ENCODE data around the gene CREM. TPM values are rescaled to one million over a fixed set of nuclear protein-coding genes. Genes with fewer than 3 reads are reported as not detected.

CREM gene
- total and polyA plus RNA-seq, 2 experiments from 2014 or later: 40.9 to 43.8 TPM

- TF ChIP-seq STAT1 (IDR thresholded peaks at IDR 0.05; ENCODE audit: unreplicated experiment): no peak
- TF ChIP-seq ZNF331 (CRISPR knock-in tag; IDR thresholded peaks at IDR 0.05; ENCODE audit: low read depth): no peak
- no peak for TF ChIP-seq POLR2AphosphoS5 (IDR thresholded peaks at IDR 0.05; ENCODE audit: low read depth)
- no peak for TF ChIP-seq EZH2phosphoT487 (IDR thresholded peaks at IDR 0.05; ENCODE audit: unreplicated experiment)
- no peak for TF ChIP-seq ZNF114 (CRISPR knock-in tag; IDR thresholded peaks at IDR 0.05)
- TF ChIP-seq NANOG (IDR thresholded peaks at IDR 0.05; ENCODE audit: borderline replicate concordance): no peak
- no peak for TF ChIP-seq JUNB (IDR thresholded peaks at IDR 0.05; ENCODE audit: unreplicated experiment)
- no peak for TF ChIP-seq EZH2 (IDR thresholded peaks at IDR 0.05; ENCODE audit: low read depth, unreplicated experiment)
- no peak for TF ChIP-seq CREB1 (CRISPR knock-in tag; IDR thresholded peaks at IDR 0.05; ENCODE audit: low read depth)
- no peak for TF ChIP-seq ZNF462 (CRISPR knock-in tag; IDR thresholded peaks at IDR 0.05)
- no peak for TF ChIP-seq REST (IDR thresholded peaks at IDR 0.05; ENCODE audit: unreplicated experiment)
- TF ChIP-seq, protein P1, sequence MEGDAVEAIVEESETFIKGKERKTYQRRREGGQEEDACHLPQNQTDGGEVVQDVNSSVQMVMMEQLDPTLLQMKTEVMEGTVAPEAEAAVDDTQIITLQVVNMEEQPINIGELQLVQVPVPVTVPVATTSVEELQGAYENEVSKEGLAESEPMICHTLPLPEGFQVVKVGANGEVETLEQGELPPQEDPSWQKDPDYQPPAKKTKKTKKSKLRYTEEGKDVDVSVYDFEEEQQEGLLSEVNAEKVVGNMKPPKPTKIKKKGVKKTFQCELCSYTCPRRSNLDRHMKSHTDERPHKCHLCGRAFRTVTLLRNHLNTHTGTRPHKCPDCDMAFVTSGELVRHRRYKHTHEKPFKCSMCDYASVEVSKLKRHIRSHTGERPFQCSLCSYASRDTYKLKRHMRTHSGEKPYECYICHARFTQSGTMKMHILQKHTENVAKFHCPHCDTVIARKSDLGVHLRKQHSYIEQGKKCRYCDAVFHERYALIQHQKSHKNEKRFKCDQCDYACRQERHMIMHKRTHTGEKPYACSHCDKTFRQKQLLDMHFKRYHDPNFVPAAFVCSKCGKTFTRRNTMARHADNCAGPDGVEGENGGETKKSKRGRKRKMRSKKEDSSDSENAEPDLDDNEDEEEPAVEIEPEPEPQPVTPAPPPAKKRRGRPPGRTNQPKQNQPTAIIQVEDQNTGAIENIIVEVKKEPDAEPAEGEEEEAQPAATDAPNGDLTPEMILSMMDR (conservative IDR thresholded peaks at IDR 0.05; ENCODE audit: low read depth in 2 of 2): no peak
- TF ChIP-seq ETS1 (IDR thresholded peaks at IDR 0.05): no peak
- Histone ChIP-seq H3K4me2 (no peak overlapping the region), H3K79me2 (replicated peaks; ENCODE audit: insufficient read depth) (no peaks in the 10 kb centered on the region), H3K4me3 (no peak overlapping the region), H2AFZ (no peak overlapping the region), H3K36me3 (ENCODE audit: insufficient read depth) (no peaks in the 10 kb centered on the region), H3F3A (replicated peaks; ENCODE audit: low read depth) (no peaks in the 10 kb centered on the region), H3K4me1 (ENCODE audit: insufficient read depth) (peaks cover 5% of the 10 kb centered on the region; the same call in 1 of the 2 replicates), H4K20me1 (replicated peaks; ENCODE audit: insufficient read depth) (no peaks in the 10 kb centered on the region), H3K27me3 (ENCODE audit: insufficient read depth) (no peaks in the 10 kb centered on the region), H3K9me2 (ENCODE audit: insufficient read depth) (no peaks in the 10 kb centered on the region), H3K27ac (ENCODE audit: low read depth) (no peak overlapping the region)
- Mint-ChIP-seq H3K9me3 (no peaks in the 10 kb centered on the region), H3K4me3 (no peak overlapping the region), H3K4me1 (peaks cover 12% of the 10 kb centered on the region; the same call in 2 of the 3 replicates), H3K36me3 (ENCODE audit: low read depth) (no peaks in the 10 kb centered on the region), H3K27ac (no peak overlapping the region), H3K27me3 (ENCODE audit: insufficient read depth, low read depth, poor library complexity) (peaks cover 3% of the 10 kb centered on the region)
- no peak for ATAC-seq
- DNase-seq (ENCODE audit: low spot score): no peak
These were observed 74.6 kb downstream of the CREM start for GRCh38 chr10:35201234-35201633.

All from GM23338 (cell line).